ENCODE results near the gene CLK3. TPM values are rescaled to one million over a fixed set of nuclear protein-coding genes. Genes with fewer than 3 reads are reported as not detected.

The CLK3 gene
- total RNA-seq, 1 experiment from 2014 or later, result 70.7 TPM

DNA sequence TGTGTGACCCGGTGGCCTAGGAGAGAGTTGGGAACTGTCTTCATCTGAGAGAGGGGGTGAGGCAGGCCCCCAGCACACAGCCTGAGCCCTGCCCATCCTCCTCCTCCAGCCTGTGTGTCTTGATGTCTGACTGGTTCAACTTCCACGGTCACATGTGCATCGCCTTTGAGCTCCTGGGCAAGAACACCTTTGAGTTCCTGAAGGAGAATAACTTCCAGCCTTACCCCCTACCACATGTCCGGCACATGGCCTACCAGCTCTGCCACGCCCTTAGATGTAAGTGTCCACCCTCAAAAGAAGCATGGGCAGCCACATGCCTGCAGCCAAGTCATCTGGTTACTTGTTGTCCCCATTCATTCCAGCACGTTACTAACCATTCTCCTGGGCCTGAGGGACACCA lies 10.1 kb downstream of the CLK3 start:
- Histone ChIP-seq H3K36me3 (ENCODE audit: low read depth) (peaks cover 15% of the 10 kb centered on the region; the same call in 1 of the 2 replicates), H4K20me1 (ENCODE audit: insufficient read depth) (peaks cover 55% of the 10 kb centered on the region), H3F3A (ENCODE audit: insufficient read depth, low read depth) (no peaks in the 10 kb centered on the region; the same call in 1 of the 2 replicates), H3K4me1 (replicated peaks; ENCODE audit: insufficient read depth) (no peaks in the 10 kb centered on the region), H3K27ac (no peak overlapping the region), H3K4me3 (no peak overlapping the region), H3K27me3 (ENCODE audit: insufficient read depth, low read depth) (no peaks in the 10 kb centered on the region), H3K9me3 (ENCODE audit: insufficient read depth, low read depth) (no peaks in the 10 kb centered on the region), H2AFZ (no peak overlapping the region), H3K79me2 (ENCODE audit: low read depth) (peaks cover 10% of the 10 kb centered on the region; the same call in 1 of the 2 replicates), H3K9me2 (ENCODE audit: insufficient read depth) (no peaks in the 10 kb centered on the region), H3K4me2 (no peak overlapping the region)
- BruUV-seq (replicated peaks), result no TSS peak
- no peak for DNase-seq
- ChIA-PET CTCF (no interaction called here), POLR2A (ENCODE audit: unreplicated experiment) (interaction anchor here (0.5 kb wide), 1 partner anchor 130 kb away, joined by 3 read pairs; no protein-coding TSS in a partner anchor)
- TF ChIP-seq EZH2 (IDR thresholded peaks at IDR 0.05; ENCODE audit: low read depth), result no peak
- TF ChIP-seq, protein P1, sequence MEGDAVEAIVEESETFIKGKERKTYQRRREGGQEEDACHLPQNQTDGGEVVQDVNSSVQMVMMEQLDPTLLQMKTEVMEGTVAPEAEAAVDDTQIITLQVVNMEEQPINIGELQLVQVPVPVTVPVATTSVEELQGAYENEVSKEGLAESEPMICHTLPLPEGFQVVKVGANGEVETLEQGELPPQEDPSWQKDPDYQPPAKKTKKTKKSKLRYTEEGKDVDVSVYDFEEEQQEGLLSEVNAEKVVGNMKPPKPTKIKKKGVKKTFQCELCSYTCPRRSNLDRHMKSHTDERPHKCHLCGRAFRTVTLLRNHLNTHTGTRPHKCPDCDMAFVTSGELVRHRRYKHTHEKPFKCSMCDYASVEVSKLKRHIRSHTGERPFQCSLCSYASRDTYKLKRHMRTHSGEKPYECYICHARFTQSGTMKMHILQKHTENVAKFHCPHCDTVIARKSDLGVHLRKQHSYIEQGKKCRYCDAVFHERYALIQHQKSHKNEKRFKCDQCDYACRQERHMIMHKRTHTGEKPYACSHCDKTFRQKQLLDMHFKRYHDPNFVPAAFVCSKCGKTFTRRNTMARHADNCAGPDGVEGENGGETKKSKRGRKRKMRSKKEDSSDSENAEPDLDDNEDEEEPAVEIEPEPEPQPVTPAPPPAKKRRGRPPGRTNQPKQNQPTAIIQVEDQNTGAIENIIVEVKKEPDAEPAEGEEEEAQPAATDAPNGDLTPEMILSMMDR (conservative IDR thresholded peaks at IDR 0.05), result no peak
- intact Hi-C loops (cut with micrococcal nuclease; ENCODE audit: unreplicated experiment), result no loop called here

DNA sequence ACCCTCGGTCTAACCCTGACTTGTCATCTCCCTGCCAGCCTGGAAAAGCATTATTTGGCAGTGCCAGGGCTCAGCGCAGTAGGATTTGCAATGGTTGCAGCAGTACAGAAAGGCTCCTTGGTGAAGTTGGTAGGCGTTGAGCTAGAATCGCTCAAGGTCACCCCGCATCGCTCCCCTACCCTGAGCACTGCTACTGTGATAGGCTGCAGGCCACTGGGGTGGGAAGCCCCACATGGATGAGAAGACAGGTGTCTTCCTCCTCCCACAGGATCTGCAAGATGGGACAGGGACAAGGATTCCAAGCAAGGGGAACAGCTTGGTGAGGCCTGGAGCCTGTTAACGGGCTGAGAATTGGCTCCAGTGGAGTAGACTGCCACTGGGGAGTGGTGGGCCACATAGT lies 10.7 kb downstream of the CLK3 start:
- CTCF ChIA-PET, result no interaction called here
- peaks cover 15% of the 10 kb centered on the region; the same call in 1 of the 2 replicates for H3K36me3 ChIP-seq (ENCODE audit: low read depth)
- H4K20me1 ChIP-seq (ENCODE audit: insufficient read depth), result peaks cover 54% of the 10 kb centered on the region
- intact Hi-C loops (cut with micrococcal nuclease; ENCODE audit: unreplicated experiment), result no loop called here
- H3K4me1 ChIP-seq (replicated peaks; ENCODE audit: insufficient read depth), result no peaks in the 10 kb centered on the region
- TF ChIP-seq EZH2 (IDR thresholded peaks at IDR 0.05; ENCODE audit: low read depth), result no peak
- TF ChIP-seq, protein P1 (conservative IDR thresholded peaks at IDR 0.05), result no peak
- no peaks in the 10 kb centered on the region for H3K9me3 ChIP-seq (ENCODE audit: insufficient read depth, low read depth)
- no peak overlapping the region for H3K4me2 ChIP-seq
- POLR2A ChIA-PET (ENCODE audit: unreplicated experiment), result no interaction called here
- no peaks in the 10 kb centered on the region for H3K9me2 ChIP-seq (ENCODE audit: insufficient read depth)
- 0 out of 2 replicates have a peak, but pooled peaks cover 4% of the 10 kb centered on the region for H3K79me2 ChIP-seq (ENCODE audit: low read depth)
- BruUV-seq (replicated peaks), result TSS peak; percentile 1
- H3K27ac ChIP-seq, result no peak overlapping the region
- peaks cover 6% of the 10 kb centered on the region; the same call in 1 of the 2 replicates for H3F3A ChIP-seq (ENCODE audit: insufficient read depth, low read depth)
- no peak overlapping the region for H3K4me3 ChIP-seq
- no peak for DNase-seq
- no peak overlapping the region for H2AFZ ChIP-seq
- no peaks in the 10 kb centered on the region for H3K27me3 ChIP-seq (ENCODE audit: insufficient read depth, low read depth)

DNA sequence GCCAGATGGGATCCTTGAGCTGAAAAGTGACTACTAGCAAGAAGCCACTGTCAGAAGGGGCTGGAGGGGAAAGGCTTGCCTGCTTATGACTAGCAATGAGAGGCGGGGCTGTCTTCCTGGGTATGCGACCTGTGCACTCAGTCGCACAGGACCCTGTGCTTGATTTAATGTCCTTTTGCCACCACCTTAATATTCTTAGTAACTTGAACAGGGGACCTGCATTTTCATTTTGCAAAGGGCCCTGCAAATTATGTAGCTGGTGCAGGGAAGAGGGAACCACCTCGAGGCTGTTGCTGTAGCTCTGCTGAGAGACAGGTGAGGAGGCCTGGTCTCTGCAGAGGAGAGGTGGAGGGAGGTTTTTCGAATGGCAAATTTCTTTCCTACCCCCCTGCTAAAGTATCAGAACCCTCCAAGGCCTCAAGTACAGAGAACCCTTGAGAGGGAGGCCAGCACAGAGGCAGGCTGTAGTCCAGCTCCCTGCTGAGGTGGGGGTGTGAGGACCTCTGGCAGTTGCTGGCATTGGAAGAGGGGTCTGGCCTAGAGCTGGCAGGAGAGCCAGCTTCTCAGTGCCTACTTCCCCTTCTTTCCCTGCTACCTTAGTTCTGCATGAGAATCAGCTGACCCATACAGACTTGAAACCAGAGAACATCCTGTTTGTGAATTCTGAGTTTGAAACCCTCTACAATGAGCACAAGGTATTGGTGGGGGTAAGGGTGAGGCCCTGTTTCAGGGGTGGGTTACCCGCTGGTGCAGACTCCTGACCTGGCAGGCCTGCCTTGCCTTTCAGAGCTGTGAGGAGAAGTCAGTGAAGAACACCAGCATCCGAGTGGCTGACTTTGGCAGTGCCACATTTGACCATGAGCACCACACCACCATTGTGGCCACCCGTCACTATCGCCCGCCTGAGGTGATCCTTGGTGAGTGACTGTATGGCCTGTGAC lies 11.4 kb downstream of the CLK3 start:
- H3K4me1 ChIP-seq (replicated peaks; ENCODE audit: insufficient read depth), result no peaks in the 10 kb centered on the region
- H3K4me2 ChIP-seq, result no peak overlapping the region
- no TSS peak for BruUV-seq (replicated peaks)
- no peak for TF ChIP-seq EZH2 (IDR thresholded peaks at IDR 0.05; ENCODE audit: low read depth)
- TF ChIP-seq, protein P1 (conservative IDR thresholded peaks at IDR 0.05), result no peak
- no peak for DNase-seq
- H2AFZ ChIP-seq, result no peak overlapping the region
- H3K36me3 ChIP-seq (ENCODE audit: low read depth), result peaks cover 15% of the 10 kb centered on the region; the same call in 1 of the 2 replicates
- H3K4me3 ChIP-seq, result no peak overlapping the region
- no peaks in the 10 kb centered on the region for H3K9me2 ChIP-seq (ENCODE audit: insufficient read depth)
- H3K9me3 ChIP-seq (ENCODE audit: insufficient read depth, low read depth), result no peaks in the 10 kb centered on the region
- H4K20me1 ChIP-seq (ENCODE audit: insufficient read depth), result peaks cover 54% of the 10 kb centered on the region
- peaks cover 6% of the 10 kb centered on the region; the same call in 1 of the 2 replicates for H3F3A ChIP-seq (ENCODE audit: insufficient read depth, low read depth)
- no peak overlapping the region for H3K27ac ChIP-seq
- intact Hi-C loops (cut with micrococcal nuclease; ENCODE audit: unreplicated experiment), result no loop called here
- H3K27me3 ChIP-seq (ENCODE audit: insufficient read depth, low read depth), result no peaks in the 10 kb centered on the region
- H3K79me2 ChIP-seq (ENCODE audit: low read depth), result 0 out of 2 replicates have a peak, but pooled peaks cover 4% of the 10 kb centered on the region
- ChIA-PET POLR2A (ENCODE audit: unreplicated experiment) (no interaction called here), CTCF (no interaction called here)
